HG02623 (cell line): Measurements from ENCODE around the gene ANKMY2.
"Not testable (repeated sequence)": the region's sequence is repeated elsewhere in the genome, so short reads cannot be mapped to it uniquely, and the experiment has no call there.

Experiments used
- ATAC-seq: cut with Tn5 transposase; IDR thresholded peaks from one replicate; pipeline ENCODE4 v1.9.1; 2021; ENCODE audit warnings: moderate library complexity; ENCODE audit not compliant: unreplicated experiment

ANKMY2 gene

DNA sequence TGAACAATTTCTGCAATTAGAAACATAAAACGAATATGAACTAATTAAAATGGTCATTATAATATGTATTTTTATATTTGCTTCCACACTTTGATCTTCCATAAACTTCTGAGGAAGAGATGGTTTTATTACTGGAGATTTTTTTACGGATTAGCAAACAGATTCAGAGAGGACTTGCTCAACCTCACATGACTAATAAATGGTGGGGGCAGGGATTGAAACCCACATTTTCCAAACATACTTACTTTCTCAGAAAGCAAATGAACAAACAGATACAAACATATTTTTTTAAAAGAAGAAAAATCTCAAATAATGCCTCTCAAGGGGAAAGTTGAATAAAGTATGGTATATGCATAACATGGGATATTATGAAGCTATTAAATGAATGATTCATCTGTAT, 18.3 kb downstream of the ANKMY2 start:
- ATAC-seq: no peak

GRCh38 chr7:16626388-16626787, 19.2 kb downstream of the ANKMY2 start:
- ATAC-seq: no peak

GRCh38 chr7:16619979-16620408, 25.6 kb downstream of the ANKMY2 start:
- ATAC-seq: peak; percentile 85

DNA sequence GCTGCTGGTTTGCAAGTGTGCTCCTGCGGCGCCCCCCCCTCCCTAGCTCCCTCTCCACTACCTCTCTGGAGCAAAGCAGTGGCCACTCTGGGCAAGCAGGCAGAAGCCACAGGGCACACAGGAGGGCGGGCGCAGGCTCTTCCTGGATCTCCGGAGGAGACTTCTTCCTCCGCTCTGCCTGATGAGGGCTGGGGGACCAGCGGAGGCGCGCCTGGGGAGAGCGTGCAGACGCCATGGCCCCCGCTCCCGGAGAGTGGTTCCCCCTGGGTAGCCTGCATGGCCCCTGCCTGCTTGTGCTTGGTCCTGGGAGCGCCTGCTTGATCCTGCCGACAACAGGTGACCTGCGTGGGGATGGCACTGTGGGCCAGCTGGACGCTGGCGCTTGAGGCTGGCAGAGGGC, 29.0 kb downstream of the ANKMY2 start:
- ATAC-seq: no peak

GRCh38 chr7:16616122-16616521, 29.4 kb downstream of the ANKMY2 start:
- ATAC-seq: no peak

DNA sequence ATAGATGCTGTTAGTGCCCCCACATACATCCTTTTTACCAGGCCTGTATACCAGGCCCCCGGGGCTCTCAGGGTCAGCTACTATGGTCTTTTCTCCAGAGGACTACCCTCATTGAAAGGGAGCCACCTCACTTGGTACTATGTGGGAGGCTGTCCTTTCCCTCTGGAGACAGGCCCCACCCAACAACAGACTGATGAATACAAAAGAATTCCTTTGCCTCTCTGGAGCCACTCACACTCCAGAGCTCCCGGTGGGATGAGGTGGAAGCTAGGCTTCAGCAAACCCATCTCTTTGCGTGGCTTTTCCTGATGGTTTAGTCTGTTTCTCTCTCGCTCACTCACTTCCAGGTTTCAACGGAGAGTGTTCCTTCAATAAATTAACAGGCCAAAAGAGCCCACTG, 30.3 kb downstream of the ANKMY2 start:
- no peak for ATAC-seq

GRCh38 chr7:16611711-16612110, 33.8 kb downstream of the ANKMY2 start:
- ATAC-seq: no peak

DNA sequence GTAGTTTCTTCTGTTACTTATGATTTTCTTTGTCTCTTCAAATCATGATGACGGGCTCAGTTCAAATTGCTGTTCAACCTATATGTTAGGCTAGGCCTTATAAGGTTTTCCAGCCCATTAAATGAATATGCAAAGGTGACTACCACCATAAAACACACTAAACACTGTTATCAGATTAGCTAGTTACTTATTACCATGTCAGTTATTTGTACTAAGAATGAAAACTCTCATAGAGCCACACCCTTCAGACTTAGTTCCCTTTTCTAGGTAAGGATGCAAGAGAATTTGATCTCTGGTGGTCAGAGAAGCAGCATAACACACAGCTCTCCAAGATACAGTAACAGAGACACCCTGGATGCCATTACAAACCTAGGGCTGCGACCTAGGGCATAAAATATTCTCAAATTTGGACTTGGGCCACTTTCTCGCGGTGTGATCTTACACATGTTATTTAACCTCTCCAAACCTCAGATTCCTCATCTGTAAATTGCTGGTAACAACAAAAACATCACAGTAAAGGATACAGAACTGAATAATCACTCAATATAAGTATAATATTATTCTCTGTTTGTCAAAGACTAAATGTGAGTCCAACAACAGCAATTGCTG, 35.6 kb downstream of the ANKMY2 start:
- ATAC-seq: peak; percentile 81

DNA sequence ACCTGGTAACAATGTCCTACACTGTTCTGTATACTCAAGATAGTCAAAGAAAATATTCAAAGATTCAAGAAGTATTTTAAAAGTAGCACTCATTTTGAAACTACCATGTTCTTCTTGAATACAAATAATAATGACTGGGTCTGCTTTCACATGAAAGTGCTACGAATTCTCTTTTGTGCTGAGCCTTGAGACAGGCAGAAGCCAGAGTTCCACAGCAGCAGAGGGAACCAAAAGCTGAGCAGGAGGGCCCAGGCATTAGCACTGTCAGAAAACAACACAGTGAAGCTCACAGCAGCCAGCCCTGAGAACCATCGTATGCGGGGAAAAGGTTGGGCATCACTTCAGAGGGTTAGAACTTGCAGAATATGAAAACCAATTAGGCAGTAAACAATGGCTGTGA, 38.9 kb downstream of the ANKMY2 start:
- no peak for ATAC-seq

- ATAC-seq: no peak
Measured at GRCh38 chr7:16604054-16604453, 41.5 kb downstream of the ANKMY2 start.

- no peak for ATAC-seq
Measured at GRCh38 chr7:16603633-16604032, 41.9 kb downstream of the ANKMY2 start.

GRCh38 chr7:16599860-16600259, 45.7 kb downstream of the ANKMY2 start:
- no peak for ATAC-seq

GRCh38 chr7:16598015-16598414, 47.5 kb downstream of the ANKMY2 start:
- ATAC-seq: no peak

DNA sequence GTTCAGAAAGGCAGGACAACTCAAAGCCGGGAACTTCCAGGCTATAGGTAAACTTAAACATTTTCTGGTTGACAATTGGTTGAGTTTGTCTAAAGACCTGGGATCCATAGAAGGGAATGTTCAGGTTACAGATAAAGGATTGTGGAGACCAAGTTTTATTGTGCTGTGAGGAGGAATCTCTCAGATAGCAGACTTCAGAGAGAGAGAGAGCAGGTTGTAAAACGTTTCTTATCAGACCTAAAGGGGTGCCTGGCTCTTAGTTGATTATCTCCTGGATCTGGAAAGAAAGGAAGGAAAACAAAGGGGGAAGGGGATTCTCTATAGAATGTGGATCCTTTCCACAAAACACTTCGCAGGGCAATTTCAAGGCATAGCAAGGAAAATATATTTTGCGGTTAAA, 50.0 kb downstream of the ANKMY2 start:
- ATAC-seq: not testable (repeated sequence)

DNA sequence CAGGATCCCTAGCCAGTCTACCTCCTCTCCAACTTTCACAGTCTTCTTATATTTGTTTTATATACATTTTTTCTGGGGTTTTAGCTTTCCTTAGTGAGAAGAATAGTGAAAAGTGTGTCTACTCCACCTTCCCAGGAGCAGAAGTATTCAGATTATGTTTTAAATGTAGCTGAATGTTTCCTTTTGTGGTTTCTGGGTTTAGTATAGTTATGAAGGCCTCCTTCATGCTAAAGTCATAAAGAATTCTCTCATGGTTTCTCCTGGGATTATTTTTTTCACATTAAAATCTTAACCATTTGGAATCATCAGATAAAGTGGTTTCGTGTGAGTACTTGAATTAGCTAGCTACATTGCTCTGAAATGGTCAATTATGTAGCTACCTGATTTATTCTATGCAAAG, 50.9 kb downstream of the ANKMY2 start:
- no peak for ATAC-seq

- no peak for ATAC-seq
Measured at GRCh38 chr7:16594061-16594460, 51.5 kb downstream of the ANKMY2 start.

DNA sequence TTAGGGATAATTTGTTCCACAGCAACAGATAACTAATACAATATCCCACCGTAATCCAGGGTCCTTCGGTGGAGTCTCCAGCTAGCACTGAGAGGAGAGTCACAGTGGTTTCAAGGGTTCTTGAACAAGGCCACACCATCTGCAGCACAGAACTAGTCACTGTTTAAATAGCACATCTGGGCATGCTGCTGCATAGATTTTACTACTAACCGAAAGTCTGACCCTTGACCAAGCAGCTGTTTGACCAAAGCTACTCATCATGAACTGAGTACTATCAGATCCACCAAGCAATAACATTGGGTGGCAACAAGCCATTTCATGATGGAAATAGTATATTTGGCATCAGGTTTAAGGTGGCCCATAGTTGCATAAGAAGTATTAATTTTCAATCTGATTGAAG, 53.2 kb downstream of the ANKMY2 start:
- no peak for ATAC-seq

- no peak for ATAC-seq
Measured at GRCh38 chr7:16590424-16590823, 55.1 kb downstream of the ANKMY2 start.

- ATAC-seq: no peak
Measured at GRCh38 chr7:16589881-16590280, 55.7 kb downstream of the ANKMY2 start.

DNA sequence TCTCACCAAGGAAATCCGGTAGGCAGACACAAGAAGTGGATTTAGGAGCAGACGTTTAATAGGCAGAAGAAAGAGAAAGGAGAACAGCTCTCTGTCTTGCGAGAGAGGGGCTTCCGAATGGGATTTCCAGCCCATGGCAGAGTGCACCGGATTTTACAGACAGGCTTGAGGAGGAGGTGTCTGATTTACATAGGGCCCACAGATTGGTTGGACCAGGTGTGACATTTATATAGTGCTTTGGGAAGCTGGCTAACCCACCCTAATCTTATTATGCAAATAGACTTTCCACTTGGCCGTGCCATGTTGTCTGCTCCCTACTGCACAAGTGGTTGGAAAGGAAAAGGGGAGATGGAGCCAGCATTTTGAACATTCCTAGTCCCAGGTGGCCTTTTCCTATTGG, 57.8 kb downstream of the ANKMY2 start:
- ATAC-seq: no peak

GRCh38 chr7:16587129-16587528, 58.4 kb downstream of the ANKMY2 start:
- no peak for ATAC-seq

GRCh38 chr7:16586081-16586874, 59.3 kb downstream of the ANKMY2 start:
- ATAC-seq: no peak

DNA sequence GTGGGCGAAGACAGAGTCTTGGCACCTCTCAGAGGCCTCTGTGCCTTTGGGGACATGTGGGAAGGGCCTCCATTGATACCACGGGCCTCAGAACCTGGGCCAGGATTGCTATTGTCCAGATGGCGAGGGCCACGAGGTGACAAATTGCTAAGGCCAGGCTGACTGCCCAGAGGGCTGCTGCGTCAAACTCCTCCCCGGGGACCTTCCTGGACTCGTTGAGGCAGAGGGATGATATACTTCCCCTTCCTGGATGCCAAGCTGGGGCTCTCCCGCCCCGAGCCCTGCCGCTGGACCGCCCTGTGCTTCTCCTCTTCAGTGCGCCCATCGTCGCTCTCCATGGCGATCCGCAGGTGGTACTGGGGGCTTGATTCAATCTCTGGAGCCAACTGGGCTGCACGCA, 60.0 kb downstream of the ANKMY2 start:
- no peak for ATAC-seq
